Inferior parietal cortex (tissue), 1 donor: ENCODE data around the gene RPUSD4.

Experiments
- DNase-seq: peaks from one replicate; pipeline ENCODE4 v3.0.0-alpha.2; 2016; ENCODE audit errors: extremely low spot score

RPUSD4 gene

DNA sequence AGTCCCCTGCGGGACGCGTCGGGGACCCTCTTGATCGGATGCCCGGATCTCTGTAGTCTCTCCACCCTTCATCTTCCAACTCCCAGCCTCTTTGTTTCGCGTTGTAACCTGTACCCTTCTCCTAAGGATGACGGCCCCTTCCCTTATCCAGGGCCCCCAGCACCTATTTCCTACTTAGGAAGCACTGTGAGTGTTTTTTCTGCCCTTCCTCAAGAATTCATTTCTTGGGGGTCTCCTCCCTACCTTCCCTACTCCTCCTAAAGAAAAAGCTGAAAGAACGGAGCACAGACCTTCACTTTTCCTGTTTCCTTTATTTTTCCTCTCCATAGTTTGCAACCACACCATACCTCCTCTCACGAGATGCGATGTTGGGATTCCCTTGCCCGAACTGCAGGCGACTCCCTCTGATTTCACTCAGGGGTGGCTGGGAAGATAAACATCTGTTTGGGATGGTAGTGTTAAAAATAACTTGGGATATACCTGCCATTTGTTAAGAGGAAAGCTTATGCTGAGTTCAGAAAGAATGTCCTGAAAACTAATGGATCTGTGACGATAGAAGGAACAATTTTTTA, 725 bp upstream of the RPUSD4 start:
- DNase-seq, result no peak

- DNase-seq, result no peak
These were observed 597 bp downstream of the RPUSD4 start for GRCh38 chr11:126210871-126211235.

- no peak for DNase-seq
These were observed 3.6 kb downstream of the RPUSD4 start for GRCh38 chr11:126207896-126208295.

DNA sequence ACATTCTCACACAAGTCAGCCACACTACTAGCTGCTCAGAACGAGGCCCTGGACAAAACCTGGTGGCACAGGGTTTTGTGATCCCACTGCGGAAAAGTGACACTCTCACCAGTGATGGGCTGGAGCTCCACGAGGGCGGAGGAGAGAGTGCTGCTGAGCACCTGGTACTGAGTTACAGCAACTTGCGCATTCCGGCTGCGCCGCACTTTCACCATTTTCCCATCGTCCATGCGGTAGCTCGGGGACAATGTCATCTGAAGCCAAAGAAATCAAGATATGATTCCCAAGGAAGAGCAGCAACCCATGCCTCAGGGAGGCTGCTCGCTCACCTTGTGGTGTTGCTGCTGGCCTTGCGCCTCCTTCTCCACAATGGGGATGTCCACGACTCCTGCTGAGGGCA, 6.1 kb downstream of the RPUSD4 start:
- no peak for DNase-seq

DNA sequence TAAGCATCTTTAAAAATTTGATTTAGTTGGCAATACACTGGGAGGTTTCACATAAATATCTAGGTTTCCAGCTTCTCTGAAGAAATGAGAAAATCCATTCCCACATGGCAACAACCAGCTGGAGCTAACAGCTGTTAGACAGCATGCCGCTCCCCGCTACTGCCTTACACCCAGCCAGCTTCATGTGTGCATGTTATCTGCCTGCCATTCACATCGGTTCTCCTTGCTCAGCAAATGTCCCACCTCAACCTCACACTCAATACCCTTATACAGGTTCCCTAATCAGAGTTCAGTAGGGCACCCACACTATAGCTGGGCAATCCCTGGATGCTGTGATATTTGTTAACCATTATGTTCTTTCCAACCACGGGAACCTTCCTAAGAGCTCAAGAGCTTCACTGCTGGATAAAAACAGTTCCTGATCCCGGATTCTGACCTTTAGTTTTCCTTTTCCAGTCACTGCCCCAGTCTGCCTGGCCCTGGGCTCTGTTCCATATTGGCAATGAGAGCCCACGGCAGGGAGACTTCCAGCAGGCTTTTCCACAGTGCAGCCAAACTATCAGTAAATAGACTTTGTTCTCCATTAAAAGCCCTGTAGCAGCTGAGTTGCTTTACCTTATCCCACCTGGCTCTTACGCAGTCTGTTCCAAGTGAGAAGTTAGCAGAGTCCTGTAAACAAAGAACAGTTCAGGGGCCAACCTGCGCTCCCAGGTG, 8.6 kb downstream of the RPUSD4 start:
- DNase-seq, result no peak

DNA sequence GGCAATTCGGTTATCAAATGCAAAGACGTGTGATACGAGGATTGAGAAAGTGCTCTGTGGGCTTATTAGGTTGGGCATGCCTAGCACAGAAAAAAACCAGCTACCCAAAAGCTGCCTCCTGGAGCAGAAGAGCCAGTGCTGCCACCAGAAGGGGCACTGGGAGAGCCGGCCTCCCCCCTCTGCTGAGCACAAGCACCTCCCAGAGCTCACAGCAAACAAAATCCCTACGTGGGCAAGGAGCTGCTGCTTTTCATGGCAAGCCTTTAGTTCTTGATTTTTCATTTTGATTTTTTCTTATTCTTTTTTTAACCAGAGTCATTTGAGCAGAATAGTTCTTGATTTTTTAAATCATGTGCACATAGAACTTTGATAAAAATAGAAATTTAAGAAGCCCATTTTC, 12.8 kb downstream of the RPUSD4 start:
- no peak for DNase-seq

DNA sequence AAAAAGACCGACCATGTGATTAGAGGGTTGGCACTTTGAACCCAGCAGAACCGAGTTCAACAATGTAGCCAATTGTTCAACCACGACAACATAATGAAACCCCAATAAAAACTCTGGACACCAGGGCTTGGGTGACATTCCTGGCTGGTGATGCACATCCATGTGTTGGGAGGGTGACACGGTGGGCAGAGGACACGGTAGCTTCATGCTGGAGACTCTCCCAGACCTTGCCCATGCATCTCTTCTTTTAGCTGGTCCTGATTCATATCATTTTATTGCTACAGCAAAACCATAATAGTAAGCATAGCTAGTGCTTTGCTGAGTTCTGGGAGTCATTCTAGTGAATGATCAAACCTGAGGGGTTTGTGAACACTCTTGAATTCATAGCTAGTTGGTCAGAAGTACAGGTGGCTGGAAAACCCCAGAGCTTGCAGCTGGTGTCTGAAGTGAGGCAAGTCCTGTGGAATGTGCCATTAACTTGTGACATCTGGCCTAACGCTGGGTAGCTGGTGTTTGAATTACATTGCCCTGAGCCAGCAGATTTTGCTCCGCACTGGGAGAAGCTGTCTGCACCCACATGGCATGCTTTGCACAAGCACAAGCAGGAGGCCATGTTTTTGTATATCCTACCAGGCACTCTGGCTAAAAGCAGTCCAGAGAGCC, 14.0 kb downstream of the RPUSD4 start:
- DNase-seq, result no peak

DNA sequence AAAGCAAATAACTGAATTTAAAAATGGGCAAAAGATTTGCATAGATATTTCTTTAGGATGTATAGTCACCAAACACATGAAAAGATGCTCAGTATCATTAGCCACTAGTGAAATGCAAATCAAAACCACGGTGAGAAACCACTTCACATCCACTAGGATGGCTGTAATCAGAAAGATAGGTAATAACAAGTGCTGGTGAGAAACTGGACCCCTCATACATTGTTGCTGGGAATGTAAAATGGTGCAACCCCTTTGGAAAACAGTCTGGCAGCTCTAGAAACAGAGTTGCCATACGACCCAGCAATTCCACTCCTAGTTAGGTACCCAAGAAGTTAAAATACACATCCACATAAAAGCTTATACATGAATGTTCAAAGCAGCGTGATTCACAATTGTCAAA, 16.3 kb downstream of the RPUSD4 start:
- no peak for DNase-seq

- peak; percentile 73 for DNase-seq
These were observed 17.3 kb downstream of the RPUSD4 start for GRCh38 chr11:126194121-126194543.

- DNase-seq, result no peak
These were observed 18.4 kb downstream of the RPUSD4 start for GRCh38 chr11:126193038-126193478.

DNA sequence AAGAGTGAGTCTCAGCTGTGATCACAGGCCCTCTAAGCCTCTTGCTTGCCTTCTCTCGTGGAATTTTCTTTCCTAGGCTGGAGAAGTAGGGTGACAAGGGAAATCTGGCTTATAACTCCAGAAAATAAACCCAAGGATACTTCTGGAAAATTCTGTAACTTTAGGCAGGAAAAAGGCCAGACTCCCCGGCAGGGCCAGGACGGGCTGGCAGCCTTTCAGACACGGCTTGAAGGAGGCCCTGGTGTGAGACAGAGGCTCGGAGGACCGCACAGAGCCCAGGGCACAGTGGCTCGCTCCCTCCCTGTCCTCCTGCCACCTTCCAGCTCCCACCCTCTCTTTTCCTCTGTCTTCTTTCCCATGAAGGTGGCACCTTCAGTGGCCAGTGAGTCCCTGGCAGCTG, 19.1 kb downstream of the RPUSD4 start:
- no peak for DNase-seq

- DNase-seq, result no peak
These were observed 19.9 kb downstream of the RPUSD4 start for GRCh38 chr11:126191379-126192073.

- DNase-seq, result no peak
These were observed 20.7 kb downstream of the RPUSD4 start for GRCh38 chr11:126190792-126191191.

DNA sequence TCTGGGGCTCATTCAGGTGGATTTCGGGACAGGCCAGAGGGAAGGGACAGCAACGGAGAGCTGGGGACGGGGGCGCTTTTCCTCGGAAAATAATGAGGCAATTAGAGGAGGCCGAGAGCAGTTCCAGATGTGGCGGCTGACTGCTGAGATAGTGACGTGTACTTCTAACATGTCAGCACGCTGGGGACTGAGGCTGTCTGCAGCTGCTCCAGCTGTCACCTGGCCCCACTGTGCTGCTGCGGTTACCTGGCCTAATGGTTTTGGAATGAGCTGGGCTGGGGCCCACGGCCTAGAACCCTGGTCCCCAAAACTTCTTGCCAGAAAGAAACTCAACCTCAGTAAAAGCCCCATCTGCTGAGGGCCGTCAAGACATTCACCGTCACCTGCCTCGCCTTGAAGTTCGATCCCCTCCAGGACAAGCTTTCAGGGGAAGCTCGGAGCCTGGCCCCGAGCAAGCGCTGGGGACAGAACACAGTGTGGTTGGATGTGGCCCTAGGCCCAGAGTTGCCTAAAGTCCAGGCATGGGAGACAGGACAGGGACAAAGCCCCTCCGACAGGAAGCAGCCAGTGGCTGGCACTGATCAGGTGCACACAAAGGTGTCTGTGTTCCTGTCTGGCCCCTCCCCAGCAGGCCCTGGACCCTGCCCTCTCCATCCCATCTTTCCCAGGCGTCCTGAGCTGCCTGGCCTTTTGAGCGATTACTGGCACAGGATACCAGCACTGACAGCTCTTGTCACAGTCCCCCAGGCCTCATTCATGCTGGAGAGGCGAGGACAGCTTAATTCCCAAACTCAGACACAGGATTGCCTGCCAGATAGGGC, 22.1 kb downstream of the RPUSD4 start:
- DNase-seq, result no peak

DNA sequence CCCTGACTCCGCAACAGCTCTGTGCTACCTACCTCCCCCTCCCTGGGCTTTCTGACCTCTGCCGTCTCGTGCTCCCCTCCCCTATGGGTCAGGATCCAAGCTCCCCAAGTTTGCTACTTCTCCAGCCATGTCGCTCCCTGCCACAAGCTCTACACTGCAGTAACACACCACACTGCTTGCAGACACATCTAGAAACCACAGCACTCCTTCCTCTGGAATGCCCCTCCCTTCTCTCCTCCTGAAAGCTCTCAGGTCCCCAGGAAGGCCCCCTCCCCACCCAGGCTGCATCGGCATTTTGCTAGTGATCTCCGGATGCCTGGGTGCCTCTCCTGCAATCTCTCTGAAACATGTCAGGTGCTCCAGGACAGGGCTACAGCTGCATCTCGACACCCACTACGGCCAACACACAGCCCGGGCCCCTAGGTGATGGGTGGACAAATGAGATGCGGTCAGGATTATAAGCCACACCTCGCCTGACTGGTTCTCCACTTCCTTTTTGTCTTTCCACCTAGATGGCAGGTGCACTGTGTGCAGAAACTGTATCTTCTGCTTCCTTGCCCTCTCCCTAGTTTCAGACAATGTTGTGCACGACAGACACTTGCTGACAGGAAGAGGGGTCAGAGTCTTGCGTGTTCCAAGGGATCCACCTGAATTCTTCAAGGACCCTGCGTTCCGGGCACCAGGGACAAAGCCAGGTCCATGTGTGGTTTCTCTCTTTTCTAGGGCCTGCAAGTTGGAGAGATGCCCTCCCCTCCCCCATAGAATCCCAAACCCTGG, 22.9 kb downstream of the RPUSD4 start:
- DNase-seq, result no peak

DNA sequence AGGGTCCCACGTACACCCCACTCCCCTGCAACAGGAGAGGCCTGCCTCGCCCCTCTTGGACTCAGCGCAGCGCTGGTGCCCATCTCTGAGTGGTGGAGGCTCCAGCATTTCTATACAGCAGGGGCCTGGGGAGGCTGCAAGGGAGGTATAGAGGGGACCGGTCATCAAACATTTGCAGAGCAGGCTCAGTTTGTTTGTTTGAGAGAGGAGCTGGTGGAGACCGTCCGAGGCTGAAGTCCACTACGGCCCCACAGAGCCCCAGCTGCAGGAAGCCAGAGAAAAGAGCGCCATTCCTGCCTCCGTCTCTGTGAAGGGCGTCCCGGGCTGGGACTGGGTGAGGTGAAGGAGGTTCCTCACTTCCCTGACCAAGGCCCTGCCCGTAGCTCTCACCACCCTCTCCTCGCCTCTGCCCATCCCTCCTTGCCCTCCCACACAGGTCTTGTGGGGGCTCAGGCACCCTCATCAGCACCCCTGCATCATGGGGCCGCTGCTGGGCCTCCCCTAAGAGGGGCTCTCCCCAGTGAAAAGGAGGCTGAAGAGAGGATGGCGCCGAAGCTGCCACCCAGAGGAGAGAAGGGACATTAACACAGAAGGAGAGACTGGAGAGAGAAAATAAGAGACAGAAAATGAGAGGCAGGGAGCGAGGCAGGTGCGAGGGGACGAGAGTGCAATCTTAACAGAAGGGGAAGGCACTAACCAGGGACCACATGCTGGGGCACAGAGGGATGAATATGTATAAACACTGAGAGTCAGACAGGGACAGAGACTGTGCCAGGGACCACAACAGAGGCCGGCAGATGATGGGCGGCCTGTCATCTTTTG, 24.5 kb downstream of the RPUSD4 start:
- no peak for DNase-seq

- no peak for DNase-seq
These were observed 25.3 kb downstream of the RPUSD4 start for GRCh38 chr11:126186025-126186698.

- no peak for DNase-seq
These were observed 26.0 kb downstream of the RPUSD4 start for GRCh38 chr11:126185259-126186024.
